Measurements from ENCODE around the gene ATG9A. TPM values are rescaled to one million over a fixed set of nuclear protein-coding genes. Genes with fewer than 3 reads are reported as not detected.

The ATG9A gene
- total RNA-seq, 5 donors from 2014 or later (not counting 1 experiment from before 2014, with no cell fraction given) = 52.5 to 72.9 (median 57.6) TPM

GRCh38 chr2:219179601-219180465, 49.6 kb downstream of the ATG9A start:
- Mint-ChIP-seq H3K27me3 (no peaks in the 10 kb centered on the region), H3K4me1 (peaks cover 65 to 73% (median 68%) of the 10 kb centered on the region in 3 donors), H3K4me3 (peak overlapping the region; percentile 82 to 95 (median 88)), H3K36me3 (peaks cover 34% of the 10 kb centered on the region), H3K27ac (peak overlapping the region; percentile 46 to 81), H3K9me3 (no peaks in the 10 kb centered on the region)
- H3K27me3 ChIP-seq (replicated peaks in 1 of 2; ENCODE audit: control insufficient read depth in 2 of 2, extremely low read depth in 1 of 2, insufficient read depth in 2 of 2, low read length in 1 of 2) = no peaks in the 10 kb centered on the region
- ChIA-PET CTCF (interaction anchor here (0.5 to 1.8 kb wide), 6 partner anchors 7 to 331 kb away, joined by 3 to 4 read pairs (median 3); no protein-coding TSS in a partner anchor), POLR2A (interaction anchor here (0.5 to 1.1 kb wide), 2 partner anchors 26 to 32 kb away, joined by 3 to 8 read pairs; no protein-coding TSS in a partner anchor)
- H3K9me3 ChIP-seq = no peaks in the 10 kb centered on the region
- no peak for ATAC-seq (replicated peaks in 1 of 4)
- no peak for DNase-seq
- peaks cover 14 to 51% of the 10 kb centered on the region in 2 donors for H3K36me3 ChIP-seq (ENCODE audit: control insufficient read depth in 2 of 2, extremely low read depth in 1 of 2, insufficient read depth in 1 of 2, low read length in 1 of 2)
- H3K4me1 ChIP-seq (ENCODE audit: control insufficient read depth in 1 of 2, extremely low read depth in 1 of 2, insufficient read depth in 2 of 2, low read length in 2 of 2) = peaks cover 19 to 65% of the 10 kb centered on the region in 2 experiments
- no peak overlapping the region for H3K27ac ChIP-seq (ENCODE audit: low read length)
- no peak overlapping the region for H3K4me3 ChIP-seq (ENCODE audit: control insufficient read depth in 1 of 2, extremely low read depth in 1 of 2, low read length in 1 of 2)
- 100% methylated on average over 4 of the region's 9 CpGs for WGBS (ENCODE audit: insufficient coverage)

- Mint-ChIP-seq H3K36me3 (peaks cover 38% of the 10 kb centered on the region), H3K27me3 (no peaks in the 10 kb centered on the region), H3K4me3 (peak overlapping the region; percentile 82 to 95 (median 88)), H3K9me3 (no peaks in the 10 kb centered on the region), H3K27ac (peak overlapping the region; percentile 81 to 86), H3K4me1 (peaks cover 78 to 83% (median 78%) of the 10 kb centered on the region in 3 donors)
- WGBS (ENCODE audit: insufficient coverage) = 0% methylated on average over 29 of the region's 45 CpGs
- peaks cover 23 to 78% of the 10 kb centered on the region in 2 experiments for H3K4me1 ChIP-seq (ENCODE audit: control insufficient read depth in 1 of 2, extremely low read depth in 1 of 2, insufficient read depth in 2 of 2, low read length in 2 of 2)
- H3K4me3 ChIP-seq (ENCODE audit: control insufficient read depth in 1 of 2, extremely low read depth in 1 of 2, low read length in 1 of 2) = peak overlapping the region; percentile 55 to 79
- no peaks in the 10 kb centered on the region for H3K9me3 ChIP-seq
- no peaks in the 10 kb centered on the region for H3K27me3 ChIP-seq (replicated peaks in 1 of 2; ENCODE audit: control insufficient read depth in 2 of 2, extremely low read depth in 1 of 2, insufficient read depth in 2 of 2, low read length in 1 of 2)
- ATAC-seq (replicated peaks in 1 of 4) (peak in 3 of 4 experiments; percentile 1 to 6 (median 3)), DNase-seq (peak in 21 of 35 experiments; percentile 13 to 59 (median 25))
- ChIA-PET CTCF (interaction anchor here in 1 of 2 donors (0.6 to 1.8 kb wide), 2 partner anchors 14 to 27 kb away, joined by 4 read pairs; no protein-coding TSS in a partner anchor), POLR2A (no interaction called here)
- H3K36me3 ChIP-seq (ENCODE audit: control insufficient read depth in 2 of 2, extremely low read depth in 1 of 2, insufficient read depth in 1 of 2, low read length in 1 of 2) = peaks cover 14 to 56% of the 10 kb centered on the region in 2 donors
- H3K27ac ChIP-seq (ENCODE audit: low read length) = peak overlapping the region; percentile 47
These were observed 50.9 kb downstream of the ATG9A start for GRCh38 chr2:219178377-219179175.

- peaks cover 75 to 80% (median 77%) of the 10 kb centered on the region in 3 donors for H3K4me1 Mint-ChIP-seq
- ChIA-PET POLR2A (interaction anchor here in 1 of 2 donors (0.5 to 1.0 kb wide), 2 partner anchors 52 to 75 kb away, joined by 3 read pairs; partner anchors contain the start of genes ANKZF1, ATG9A and TUBA4B), CTCF (interaction anchor here in 1 of 2 donors (1.0 kb wide), 1 partner anchor 29 kb away, joined by 4 read pairs; the partner anchor contains the start of gene ZFAND2B)
- Histone ChIP-seq H3K36me3 (ENCODE audit: control insufficient read depth in 2 of 2, extremely low read depth in 1 of 2, insufficient read depth in 1 of 2, low read length in 1 of 2) (peaks cover 11 to 56% of the 10 kb centered on the region in 2 donors), H3K4me1 (ENCODE audit: control insufficient read depth in 1 of 2, extremely low read depth in 1 of 2, insufficient read depth in 2 of 2, low read length in 2 of 2) (peaks cover 23 to 80% of the 10 kb centered on the region in 2 experiments), H3K27me3 (replicated peaks in 1 of 2; ENCODE audit: control insufficient read depth in 2 of 2, extremely low read depth in 1 of 2, insufficient read depth in 2 of 2, low read length in 1 of 2) (no peaks in the 10 kb centered on the region), H3K9me3 (no peaks in the 10 kb centered on the region), H3K4me3 (ENCODE audit: control insufficient read depth in 1 of 2, extremely low read depth in 1 of 2, low read length in 1 of 2) (peak within 1 kb of the TSS; percentile 60 to 92), H3K27ac (ENCODE audit: low read length) (peak within 1 kb of the TSS; percentile 88)
- ATAC-seq (replicated peaks in 1 of 4) = peak; percentile 51 to 61 (median 56)
- under 1% methylated on average over 54 of the region's 67 CpGs for WGBS (ENCODE audit: insufficient coverage)
- H3K4me3 Mint-ChIP-seq = peak within 1 kb of the TSS; percentile 88 to 96 (median 95)
- peaks cover 38% of the 10 kb centered on the region for H3K36me3 Mint-ChIP-seq
- H3K27ac Mint-ChIP-seq = peak within 1 kb of the TSS; percentile 99
- DNase-seq = peak; percentile 59 to 95 (median 75)
- H3K27me3 Mint-ChIP-seq = no peaks in the 10 kb centered on the region
- no peaks in the 10 kb centered on the region for H3K9me3 Mint-ChIP-seq
These were observed 51.7 kb downstream of the ATG9A start, which contains the start of gene RETREG2 for GRCh38 chr2:219177552-219178376. TSS of gene RETREG2 (plus strand) at chr2:219178275. CDS start at chr2:219178353, 78 bp downstream.

GRCh38 chr2:219176818-219177551, 52.5 kb downstream of the ATG9A start, which contains the start of gene CNPPD1:
TSS of gene CNPPD1 (minus strand) at chr2:219176925. CDS start at chr2:219176828, 97 bp downstream.
- POLR2A ChIA-PET = interaction anchor here (0.5 to 1.1 kb wide), 11 partner anchors 11 to 117 kb away, joined by 3 to 9 read pairs (median 4); partner anchors contain the start of genes ANKZF1 (in 1 of the 2), ATG9A (in 1 of the 2) and TUBA4A (in 1 of the 2)
- Mint-ChIP-seq H3K27ac (peak within 1 kb of the TSS; percentile 99), H3K4me1 (peaks cover 70 to 77% (median 70%) of the 10 kb centered on the region in 3 donors)

More at GRCh38 chr2:219176818-219177551, 52.5 kb downstream of the ATG9A start, which contains the start of gene CNPPD1:
- no peaks in the 10 kb centered on the region for H3K27me3 Mint-ChIP-seq
- Histone ChIP-seq H3K27me3 (replicated peaks in 1 of 2; ENCODE audit: control insufficient read depth in 2 of 2, extremely low read depth in 1 of 2, insufficient read depth in 2 of 2, low read length in 1 of 2) (no peaks in the 10 kb centered on the region), H3K9me3 (no peaks in the 10 kb centered on the region), H3K4me1 (ENCODE audit: control insufficient read depth in 1 of 2, extremely low read depth in 1 of 2, insufficient read depth in 2 of 2, low read length in 2 of 2) (peaks cover 23 to 73% of the 10 kb centered on the region in 2 experiments), H3K36me3 (ENCODE audit: control insufficient read depth in 2 of 2, extremely low read depth in 1 of 2, insufficient read depth in 1 of 2, low read length in 1 of 2) (peaks cover 8 to 56% of the 10 kb centered on the region in 2 donors), H3K27ac (ENCODE audit: low read length) (peak within 1 kb of the TSS; percentile 88), H3K4me3 (ENCODE audit: control insufficient read depth in 1 of 2, extremely low read depth in 1 of 2, low read length in 1 of 2) (peak within 1 kb of the TSS; percentile 60 to 92)
- DNase-seq (peak; percentile 76 to 93 (median 85)), ATAC-seq (replicated peaks in 1 of 4) (peak; percentile 77 to 81 (median 79))
- no peaks in the 10 kb centered on the region for H3K9me3 Mint-ChIP-seq
- peaks cover 44% of the 10 kb centered on the region for H3K36me3 Mint-ChIP-seq
- H3K4me3 Mint-ChIP-seq = peak within 1 kb of the TSS; percentile 88 to 96 (median 92)
- under 1% methylated on average over 60 of the region's 69 CpGs for whole genome bisulfite sequencing (ENCODE audit: insufficient coverage)
- CTCF ChIA-PET = interaction anchor here (0.6 to 3.0 kb wide), 13 partner anchors 17 to 322 kb away, joined by 3 to 26 read pairs (median 5); partner anchors contain the start of genes NHEJ1 (in 2 of the 2), DNAJB2 (in 1 of the 2), GMPPA (in 1 of the 2) and TUBA4A (in 1 of the 2)

Data from T-cell (primary cell).